Measurements from ENCODE around the gene SLC15A3.

GRCh38 chr11:60978546-60979380, 26.8 kb upstream of the SLC15A3 start:
- TF ChIP-seq CTCF (IDR thresholded peaks at IDR 0.05; ENCODE audit: low read length) (no peak), EZH2 (IDR thresholded peaks at IDR 0.05; ENCODE audit: borderline replicate concordance, low read length) (no peak)
